KMS-11 (cell line): ENCODE data around the gene CLIP2.

Experiments
- H2AFZ ChIP-seq: fragments of 200-600 bp; sonication (generic); 2 replicates; pipeline ENCODE4 v1.6.1; 2016; ENCODE audit warnings: antibody characterized with exemption, mixed run types, low read depth
- H3K27ac ChIP-seq: fragments of 200-600 bp; sonication (generic); 2 replicates; pipeline ENCODE4 v1.6.1; 2016; ENCODE audit warnings: mild to moderate bottlenecking, mixed run types
- H3K27me3 ChIP-seq: fragments of 200-600 bp; sonication (generic); 2 replicates; pipeline ENCODE4 v1.6.1; 2017; ENCODE audit warnings: mild to moderate bottlenecking, low read depth, mixed run types, moderate library complexity; ENCODE audit not compliant: insufficient read depth
- H3K36me3 ChIP-seq: fragments of 200-600 bp; sonication (generic); 2 replicates; pipeline ENCODE4 v1.6.1; 2017; ENCODE audit warnings: mild to moderate bottlenecking, mixed run types; ENCODE audit not compliant: insufficient read depth
- H3K4me1 ChIP-seq: fragments of 200-600 bp; sonication (generic); 2 replicates; pipeline ENCODE4 v1.6.1; 2016; ENCODE audit warnings: mild to moderate bottlenecking, low read depth, mixed run types; ENCODE audit not compliant: poor library complexity, severe bottlenecking
- H3K4me2 ChIP-seq: fragments of 200-600 bp; sonication (generic); 2 replicates; pipeline ENCODE4 v1.7.0; 2016; ENCODE audit warnings: mild to moderate bottlenecking, mixed run types
- H3K4me3 ChIP-seq: fragments of 200-600 bp; sonication (generic); IDR thresholded peaks from 2 replicates; pipeline ENCODE4 v1.6.1; 2017; ENCODE audit warnings: low read depth, low read length, mixed read lengths; ENCODE audit not compliant: insufficient read depth
- H3K79me2 ChIP-seq: fragments of 200-600 bp; sonication (generic); 2 replicates; pipeline ENCODE4 v1.6.1; 2016; ENCODE audit warnings: low read depth, mixed run types; ENCODE audit not compliant: insufficient read depth
- H3K9ac ChIP-seq: fragments of 200-600 bp; sonication (generic); 2 replicates; pipeline ENCODE4 v1.6.1; 2016; ENCODE audit warnings: mild to moderate bottlenecking, mixed run types
- H4K20me1 ChIP-seq: fragments of 200-600 bp; sonication (generic); 2 replicates; pipeline ENCODE4 v1.6.1; 2016; ENCODE audit warnings: mild to moderate bottlenecking, mixed run types; ENCODE audit not compliant: insufficient read depth
- TF ChIP-seq, protein P1 (sequence below): fragments of 200-600 bp; sonication (generic); conservative IDR thresholded peaks from 2 replicates; pipeline ENCODE4 v1.6.1; 2017; ENCODE audit warnings: low read depth, mild to moderate bottlenecking, antibody characterized with exemption, low read length, moderate library complexity, mixed read lengths

Gene CLIP2

DNA sequence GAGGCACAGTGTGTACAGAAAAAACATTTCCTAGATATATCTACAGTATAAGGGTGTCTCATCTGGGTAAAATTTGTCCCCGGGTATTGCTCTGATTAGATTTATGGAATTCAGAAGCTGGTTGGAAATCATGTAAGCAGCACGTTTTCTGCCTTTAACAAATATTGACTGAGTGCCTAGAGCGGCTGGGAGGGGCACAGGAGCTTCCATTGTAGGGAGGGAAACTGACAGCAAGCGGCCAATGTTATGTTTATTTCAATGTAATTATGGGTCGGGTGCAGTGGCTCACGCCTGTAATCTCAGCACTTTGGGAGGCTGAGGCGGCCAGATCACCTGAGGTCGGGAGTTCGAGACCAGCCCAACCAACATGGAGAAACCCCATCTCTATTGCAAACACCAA is 30.6 kb upstream of the CLIP2 start:
- peaks cover 8% of the 10 kb centered on the region for H3K4me1 ChIP-seq

DNA sequence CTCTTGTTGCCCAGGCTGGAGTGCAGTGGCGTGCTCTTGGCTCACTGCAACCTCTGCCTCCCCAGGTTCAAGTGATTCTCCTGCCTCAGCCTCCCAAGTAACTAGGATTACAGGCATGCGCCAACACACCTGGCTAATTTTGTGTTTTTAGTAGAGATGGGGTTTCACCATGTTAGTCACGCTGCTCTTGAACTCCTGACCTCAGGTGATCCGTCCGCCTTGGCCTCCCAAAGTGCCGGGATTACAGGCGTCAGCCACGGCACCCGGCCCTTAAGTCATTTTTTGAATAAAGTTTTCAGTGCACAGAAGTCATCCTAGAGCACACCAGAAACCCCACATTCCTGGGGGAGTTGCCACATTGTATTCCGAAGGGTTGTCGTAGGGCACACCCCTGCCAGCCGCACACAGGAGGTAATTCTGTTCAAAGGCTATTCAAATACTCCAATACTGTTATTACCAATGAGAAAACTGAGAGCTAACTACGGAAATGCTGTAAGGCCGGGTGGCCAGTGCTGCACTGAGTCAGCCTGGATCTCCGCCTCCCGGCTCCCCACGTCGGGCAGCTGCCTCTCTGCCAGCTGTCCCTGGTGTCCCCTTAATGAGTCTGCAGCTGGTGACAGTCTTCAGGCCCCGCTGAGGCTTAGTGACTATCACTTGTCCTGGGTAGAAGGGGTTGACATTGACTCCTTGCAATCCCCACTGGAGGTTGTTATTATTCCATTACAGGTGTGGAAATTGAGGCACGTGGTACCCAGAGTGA is 26.4 kb upstream of the CLIP2 start:
- Histone ChIP-seq H3K9ac (no peak overlapping the region), H3K4me3 (no peak overlapping the region), H3K36me3 (no peaks in the 10 kb centered on the region), H3K27me3 (no peaks in the 10 kb centered on the region; the same call in 1 of the 2 replicates), H4K20me1 (no peaks in the 10 kb centered on the region), H3K4me1 (no peaks in the 10 kb centered on the region), H3K4me2 (no peak overlapping the region), H3K79me2 (no peaks in the 10 kb centered on the region), H3K27ac (no peak overlapping the region), H2AFZ (no peak overlapping the region)
- TF ChIP-seq, protein P1, sequence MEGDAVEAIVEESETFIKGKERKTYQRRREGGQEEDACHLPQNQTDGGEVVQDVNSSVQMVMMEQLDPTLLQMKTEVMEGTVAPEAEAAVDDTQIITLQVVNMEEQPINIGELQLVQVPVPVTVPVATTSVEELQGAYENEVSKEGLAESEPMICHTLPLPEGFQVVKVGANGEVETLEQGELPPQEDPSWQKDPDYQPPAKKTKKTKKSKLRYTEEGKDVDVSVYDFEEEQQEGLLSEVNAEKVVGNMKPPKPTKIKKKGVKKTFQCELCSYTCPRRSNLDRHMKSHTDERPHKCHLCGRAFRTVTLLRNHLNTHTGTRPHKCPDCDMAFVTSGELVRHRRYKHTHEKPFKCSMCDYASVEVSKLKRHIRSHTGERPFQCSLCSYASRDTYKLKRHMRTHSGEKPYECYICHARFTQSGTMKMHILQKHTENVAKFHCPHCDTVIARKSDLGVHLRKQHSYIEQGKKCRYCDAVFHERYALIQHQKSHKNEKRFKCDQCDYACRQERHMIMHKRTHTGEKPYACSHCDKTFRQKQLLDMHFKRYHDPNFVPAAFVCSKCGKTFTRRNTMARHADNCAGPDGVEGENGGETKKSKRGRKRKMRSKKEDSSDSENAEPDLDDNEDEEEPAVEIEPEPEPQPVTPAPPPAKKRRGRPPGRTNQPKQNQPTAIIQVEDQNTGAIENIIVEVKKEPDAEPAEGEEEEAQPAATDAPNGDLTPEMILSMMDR = no peak

More for the DNA sequence above, 30.6 kb upstream of the CLIP2 start:
- no peak overlapping the region for H3K9ac ChIP-seq
- H3K79me2 ChIP-seq = peaks cover 5% of the 10 kb centered on the region
- H3K27me3 ChIP-seq = no peaks in the 10 kb centered on the region; the same call in 1 of the 2 replicates
- H3K4me3 ChIP-seq = no peak overlapping the region
- no peaks in the 10 kb centered on the region for H4K20me1 ChIP-seq
- no peak overlapping the region for H3K27ac ChIP-seq
- no peak overlapping the region for H2AFZ ChIP-seq
- H3K4me2 ChIP-seq = no peak overlapping the region
- TF ChIP-seq, protein P1 = no peak
- H3K36me3 ChIP-seq = no peaks in the 10 kb centered on the region

DNA sequence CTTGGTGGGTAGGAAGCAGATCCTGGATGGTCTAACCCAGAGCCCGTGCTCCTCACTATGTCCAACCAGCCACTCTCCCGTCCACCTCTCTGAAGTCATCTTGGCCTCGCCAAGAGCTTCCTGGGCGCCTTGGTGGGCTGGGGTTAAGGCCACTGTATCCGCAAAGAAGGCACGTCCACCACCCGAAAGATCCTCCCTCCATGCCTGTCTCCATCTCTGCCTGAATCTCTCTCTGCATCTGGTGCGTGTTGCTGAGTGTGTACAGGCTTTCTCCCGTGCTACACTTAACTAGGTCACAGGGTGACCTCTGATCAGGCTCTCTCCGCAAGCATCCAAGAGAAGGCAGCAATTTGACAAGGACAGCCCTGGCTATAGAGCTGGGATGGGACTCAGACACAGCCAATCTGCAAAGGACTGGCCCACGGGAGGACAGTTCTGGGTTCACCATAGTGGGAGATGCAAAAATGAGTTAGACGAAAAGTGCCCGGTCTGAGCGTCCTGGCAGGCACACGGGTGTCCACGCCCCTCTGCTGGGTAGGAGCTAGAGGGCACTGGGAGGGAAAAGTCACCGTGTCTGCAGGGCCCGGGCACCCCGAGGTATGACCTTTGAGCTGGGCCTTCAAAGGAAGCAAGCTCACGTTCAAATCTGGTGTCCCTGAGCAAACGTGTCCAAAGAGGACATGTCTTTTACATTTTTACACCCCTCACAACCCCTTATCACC is 25.6 kb upstream of the CLIP2 start:
- Histone ChIP-seq H2AFZ (no peak overlapping the region), H3K4me2 (no peak overlapping the region), H3K9ac (no peak overlapping the region), H3K36me3 (no peaks in the 10 kb centered on the region), H3K79me2 (no peaks in the 10 kb centered on the region), H3K27ac (no peak overlapping the region), H3K4me1 (no peaks in the 10 kb centered on the region), H4K20me1 (no peaks in the 10 kb centered on the region), H3K27me3 (no peaks in the 10 kb centered on the region; the same call in 1 of the 2 replicates), H3K4me3 (no peak overlapping the region)
- TF ChIP-seq, protein P1 = no peak

DNA sequence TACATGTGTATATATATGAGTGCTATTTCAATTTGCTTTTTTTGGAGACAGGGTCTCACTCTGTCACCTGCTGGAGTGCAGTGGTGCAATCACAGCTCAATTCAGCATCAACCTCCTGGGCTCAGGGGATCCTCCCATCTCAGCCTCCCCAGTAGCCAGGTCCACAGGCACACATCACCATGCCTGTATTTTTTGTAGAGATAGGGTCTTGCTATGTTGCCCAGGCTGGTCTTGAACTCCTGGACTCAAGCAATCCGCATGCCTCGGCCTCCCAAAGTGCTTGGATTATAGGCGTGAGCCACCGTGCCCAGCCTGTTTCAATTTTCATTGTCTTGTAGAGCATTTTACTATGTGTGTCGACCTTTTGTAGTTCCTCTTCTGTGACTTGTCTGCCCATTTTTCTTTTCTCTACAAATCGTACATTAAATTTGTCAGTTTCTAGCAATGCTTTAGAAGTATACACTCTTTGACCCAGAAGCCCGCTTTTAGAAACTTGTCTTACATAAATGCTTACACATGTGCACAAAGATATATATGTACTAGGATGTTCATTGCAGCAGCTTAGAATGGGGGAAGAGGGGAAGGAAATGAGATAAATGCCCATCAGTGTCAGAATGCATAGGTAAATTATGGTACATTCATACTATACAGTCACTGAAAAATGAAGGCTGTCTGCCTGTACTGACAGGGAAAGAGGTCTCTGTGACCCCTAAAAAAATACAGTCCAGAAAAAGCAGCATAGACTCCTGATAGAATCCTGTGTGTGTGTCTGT is 22.8 kb upstream of the CLIP2 start:
- no peaks in the 10 kb centered on the region for H3K36me3 ChIP-seq
- TF ChIP-seq, protein P1 = no peak
- H3K27me3 ChIP-seq = peaks cover 2% of the 10 kb centered on the region; the same call in 1 of the 2 replicates
- H3K79me2 ChIP-seq = no peaks in the 10 kb centered on the region
- no peak overlapping the region for H2AFZ ChIP-seq
- H3K4me1 ChIP-seq = peaks cover 3% of the 10 kb centered on the region
- H4K20me1 ChIP-seq = no peaks in the 10 kb centered on the region
- H3K4me3 ChIP-seq = no peak overlapping the region
- H3K9ac ChIP-seq = no peak overlapping the region
- no peak overlapping the region for H3K27ac ChIP-seq
- H3K4me2 ChIP-seq = no peak overlapping the region
